Uterus (tissue), 4 donors: ENCODE data around the gene LGALS3BP. TPM values are rescaled to one million over a fixed set of nuclear protein-coding genes. Genes with fewer than 3 reads are reported as not detected.
A peak's percentile ranks its signal among the peaks of the same experiment; 100 is the strongest.
"Not testable (repeated sequence)": the region's sequence is repeated elsewhere in the genome, so short reads cannot be mapped to it uniquely, and the experiment has no call there.

ENCODE experiments used
- DNase-seq, 2 donors: peaks; one replicate each; pipeline ENCODE4 v3.0.0-alpha.2; 2019 to 2020
- H3K27ac ChIP-seq, 2 donors: fragments of 200-600 bp; sonication (generic); 1 replicate in 1 of 2; 2 replicates in 1 of 2; pipeline ENCODE4 v1.5.1; 2016 to 2018
- H3K27me3 ChIP-seq, 2 donors: fragments of 200-600 bp; sonication (generic); one replicate each; pipeline ENCODE4 v1.5.1; 2018 to 2019; ENCODE audit warnings: control low read depth in 1 of 2
- H3K36me3 ChIP-seq, 2 donors: fragments of 200-600 bp; sonication (generic); one replicate each; pipeline ENCODE4 v1.5.1; 2019; ENCODE audit warnings: control low read depth in 1 of 2
- H3K4me1 ChIP-seq, 2 donors: fragments of 200-600 bp; sonication (generic); one replicate each; pipeline ENCODE4 v1.5.1; 2018 to 2019; ENCODE audit warnings: control low read depth in 1 of 2
- H3K4me3 ChIP-seq, 2 donors: fragments of 200-600 bp; sonication (generic); 1 replicate in 1 of 2; 2 replicates in 1 of 2; pipeline ENCODE4 v1.5.1; 2018 to 2019; ENCODE audit warnings: mild to moderate bottlenecking in 1 of 2
- H3K9me3 ChIP-seq, 2 donors: fragments of 200-600 bp; sonication (generic); one replicate each; pipeline ENCODE4 v1.5.1; 2019; ENCODE audit warnings: control low read depth in 1 of 2
- CTCF ChIP-seq, 4 experiments: fragments of 200-600 bp in 2 of 4; fragments of 450-650 bp in 2 of 4; sonication (generic) in 2 of 4; IDR thresholded peaks; one replicate each; pipeline ENCODE4 v1.5.1; 2016 to 2019; ENCODE audit warnings: antibody characterized with exemption in 4 of 4, mild to moderate bottlenecking in 2 of 4, moderate library complexity in 1 of 4
- POLR2A ChIP-seq, 2 donors: fragments of 450-650 bp; IDR thresholded peaks; one replicate each; pipeline ENCODE4 v1.6.1; 2016; ENCODE audit warnings: antibody characterized with exemption in 2 of 2, mild to moderate bottlenecking in 1 of 2, moderate library complexity in 1 of 2
- intact Hi-C: fragments of 100-400 bp; cut with DNase I; formaldehyde crosslinking; loops from one replicate; pipeline ENCODE4 v1.15.1; 2023; ENCODE audit warnings: low total_unique reads
- total RNA-seq, 4 donors: library from RNA; depleted of rRNA in 3 of 4; stranded (reverse); fragments of >200 nt in 3 of 4; gene quantifications; one replicate each; pipeline versions ENCODE4 v1.1.0 to v1.2.4, GENCODE V29; 2014 to 2023
- donor health status: DM: yes; HTN: yes; CAD: no.

The LGALS3BP gene
- total RNA-seq, 4 donors from 2014 or later, result 88.2 to 396 (median 244) TPM

GRCh38 chr17:78950870-78951269, 28.9 kb downstream of the LGALS3BP start:
- H3K27ac ChIP-seq, result no peak overlapping the region
- intact Hi-C loops, result no loop called here
- H3K9me3 ChIP-seq, result peaks cover 0 to 8% of the 10 kb centered on the region in 2 donors
- H3K36me3 ChIP-seq, result no peaks in the 10 kb centered on the region
- no peak for TF ChIP-seq CTCF (IDR thresholded peaks at IDR 0.05)
- no peak for TF ChIP-seq POLR2A (IDR thresholded peaks at IDR 0.05)
- peaks cover 0 to 9% of the 10 kb centered on the region in 2 donors for H3K4me1 ChIP-seq
- H3K4me3 ChIP-seq, result no peak overlapping the region
- no peak for DNase-seq
- H3K27me3 ChIP-seq, result no peaks in the 10 kb centered on the region

GRCh38 chr17:78947235-78948149, 32.2 kb downstream of the LGALS3BP start:
- Histone ChIP-seq H3K27me3 (no peaks in the 10 kb centered on the region), H3K27ac (peak overlapping the region in 1 of 2 donors; percentile 0), H3K4me1 (peaks cover 0 to 3% of the 10 kb centered on the region in 2 donors), H3K4me3 (no peak overlapping the region), H3K9me3 (peaks cover 0 to 8% of the 10 kb centered on the region in 2 donors), H3K36me3 (no peaks in the 10 kb centered on the region)
- DNase-seq, result no peak
- no peak for TF ChIP-seq CTCF (IDR thresholded peaks at IDR 0.05)
- no peak for TF ChIP-seq POLR2A (IDR thresholded peaks at IDR 0.05)
- intact Hi-C loops, result no loop called here

GRCh38 chr17:78946631-78947030, 33.1 kb downstream of the LGALS3BP start:
- no peaks in the 10 kb centered on the region for H3K27me3 ChIP-seq
- H3K4me1 ChIP-seq, result no peaks in the 10 kb centered on the region
- intact Hi-C loops, result no loop called here
- H3K4me3 ChIP-seq, result no peak overlapping the region
- no peak overlapping the region for H3K27ac ChIP-seq
- H3K9me3 ChIP-seq, result peaks cover 0 to 8% of the 10 kb centered on the region in 2 donors
- no peak for DNase-seq
- H3K36me3 ChIP-seq, result no peaks in the 10 kb centered on the region
- TF ChIP-seq POLR2A (IDR thresholded peaks at IDR 0.05) (no peak), CTCF (IDR thresholded peaks at IDR 0.05) (no peak)

GRCh38 chr17:78946131-78946530, 33.6 kb downstream of the LGALS3BP start:
- peaks cover 0 to 8% of the 10 kb centered on the region in 2 donors for H3K9me3 ChIP-seq
- no peaks in the 10 kb centered on the region for H3K4me1 ChIP-seq
- no peaks in the 10 kb centered on the region for H3K27me3 ChIP-seq
- no peak overlapping the region for H3K4me3 ChIP-seq
- H3K36me3 ChIP-seq, result no peaks in the 10 kb centered on the region
- TF ChIP-seq POLR2A (IDR thresholded peaks at IDR 0.05) (no peak), CTCF (IDR thresholded peaks at IDR 0.05) (no peak)
- no peak for DNase-seq
- intact Hi-C loops, result no loop called here
- no peak overlapping the region for H3K27ac ChIP-seq

- DNase-seq, H3K27ac ChIP-seq, H3K4me3 ChIP-seq, H3K4me1 ChIP-seq, intact Hi-C loops, H3K36me3 ChIP-seq, H3K27me3 ChIP-seq, H3K9me3 ChIP-seq: not testable (repeated sequence)
These were observed 34.3 kb downstream of the LGALS3BP start for GRCh38 chr17:78945455-78945854.
